ENCODE data around the gene C2CD2L. TPM values are rescaled to one million over a fixed set of nuclear protein-coding genes. Genes with fewer than 3 reads are reported as not detected.

C2CD2L gene
- total RNA-seq, 2 experiments from 2014 or later, result 10.6 to 19.0 TPM

- no TSS peak for BruUV-seq (replicated peaks)
- ChIA-PET POLR2A (interaction anchor here (0.5 kb wide), 1 partner anchor 57 kb away, joined by 3 read pairs; no protein-coding TSS in a partner anchor), CTCF (ENCODE audit: unreplicated experiment) (interaction anchor here (0.6 kb wide), 1 partner anchor 1159 kb away, joined by 4 read pairs; the partner anchor contains the start of gene IL10RA)
- DNase-seq (ENCODE audit: low spot score), result no peak
- Histone ChIP-seq H3K4me1 (ENCODE audit: insufficient read depth, low read length, poor library complexity, severe bottlenecking) (peaks cover 17% of the 10 kb centered on the region), H3K79me2 (ENCODE audit: insufficient read depth, low read depth, low read length) (no peaks in the 10 kb centered on the region), H3K36me3 (ENCODE audit: insufficient read depth, low read length) (no peaks in the 10 kb centered on the region), H4K20me1 (ENCODE audit: insufficient read depth, low read length) (no peaks in the 10 kb centered on the region), H2AFZ (ENCODE audit: low read length) (no peak overlapping the region), H3K9me3 (ENCODE audit: low read length) (no peaks in the 10 kb centered on the region), H3K4me2 (ENCODE audit: low read length) (no peak overlapping the region), H3K9me2 (ENCODE audit: insufficient read depth, low read length) (no peaks in the 10 kb centered on the region), H3K4me3 (ENCODE audit: low read depth, low read length, poor library complexity, severe bottlenecking) (no peak overlapping the region), H3K27ac (ENCODE audit: low read depth, low read length, poor library complexity, severe bottlenecking) (no peak overlapping the region)
- intact Hi-C loops (cut with micrococcal nuclease; ENCODE audit: unreplicated experiment), result loop anchor here (1.0 kb wide), 1 partner anchor 52 kb away; no protein-coding TSS in a partner anchor
- no peak for TF ChIP-seq EZH2phosphoT487 (IDR thresholded peaks at IDR 0.05; ENCODE audit: borderline replicate concordance, low read depth, low read length)
- TF ChIP-seq, protein P1, sequence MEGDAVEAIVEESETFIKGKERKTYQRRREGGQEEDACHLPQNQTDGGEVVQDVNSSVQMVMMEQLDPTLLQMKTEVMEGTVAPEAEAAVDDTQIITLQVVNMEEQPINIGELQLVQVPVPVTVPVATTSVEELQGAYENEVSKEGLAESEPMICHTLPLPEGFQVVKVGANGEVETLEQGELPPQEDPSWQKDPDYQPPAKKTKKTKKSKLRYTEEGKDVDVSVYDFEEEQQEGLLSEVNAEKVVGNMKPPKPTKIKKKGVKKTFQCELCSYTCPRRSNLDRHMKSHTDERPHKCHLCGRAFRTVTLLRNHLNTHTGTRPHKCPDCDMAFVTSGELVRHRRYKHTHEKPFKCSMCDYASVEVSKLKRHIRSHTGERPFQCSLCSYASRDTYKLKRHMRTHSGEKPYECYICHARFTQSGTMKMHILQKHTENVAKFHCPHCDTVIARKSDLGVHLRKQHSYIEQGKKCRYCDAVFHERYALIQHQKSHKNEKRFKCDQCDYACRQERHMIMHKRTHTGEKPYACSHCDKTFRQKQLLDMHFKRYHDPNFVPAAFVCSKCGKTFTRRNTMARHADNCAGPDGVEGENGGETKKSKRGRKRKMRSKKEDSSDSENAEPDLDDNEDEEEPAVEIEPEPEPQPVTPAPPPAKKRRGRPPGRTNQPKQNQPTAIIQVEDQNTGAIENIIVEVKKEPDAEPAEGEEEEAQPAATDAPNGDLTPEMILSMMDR (conservative IDR thresholded peaks at IDR 0.05; ENCODE audit: low read length), result no peak
Observed at GRCh38 chr11:119145551-119145950, 38.4 kb downstream of the C2CD2L start.

GRCh38 chr11:119147604-119148333 is 40.6 kb downstream of the C2CD2L start:
- H3K79me2 ChIP-seq (ENCODE audit: insufficient read depth, low read depth, low read length), result no peaks in the 10 kb centered on the region
- POLR2A ChIA-PET, result interaction anchor here (0.6 to 1.6 kb wide), 5 partner anchors 8 to 534 kb away, joined by 3 to 7 read pairs (median 3); no protein-coding TSS in a partner anchor
- intact Hi-C loops (cut with micrococcal nuclease; ENCODE audit: unreplicated experiment), result no loop called here
- CTCF ChIA-PET (ENCODE audit: unreplicated experiment), result no interaction called here
- no peak overlapping the region for H2AFZ ChIP-seq (ENCODE audit: low read length)
- H3K36me3 ChIP-seq (ENCODE audit: insufficient read depth, low read length), result no peaks in the 10 kb centered on the region
- no TSS peak for BruUV-seq (replicated peaks)
- H3K9me3 ChIP-seq (ENCODE audit: low read length), result no peaks in the 10 kb centered on the region
- no peak overlapping the region for H3K4me3 ChIP-seq (ENCODE audit: low read depth, low read length, poor library complexity, severe bottlenecking)
- H3K27ac ChIP-seq (ENCODE audit: low read depth, low read length, poor library complexity, severe bottlenecking), result no peak overlapping the region
- H3K4me2 ChIP-seq (ENCODE audit: low read length), result no peak overlapping the region
- DNase-seq (ENCODE audit: low spot score), result peak; percentile 50
- TF ChIP-seq, protein P1 (conservative IDR thresholded peaks at IDR 0.05; ENCODE audit: low read length), result no peak
- TF ChIP-seq EZH2phosphoT487 (IDR thresholded peaks at IDR 0.05; ENCODE audit: borderline replicate concordance, low read depth, low read length), result no peak
- no peaks in the 10 kb centered on the region for H3K9me2 ChIP-seq (ENCODE audit: insufficient read depth, low read length)
- peaks cover 17% of the 10 kb centered on the region for H3K4me1 ChIP-seq (ENCODE audit: insufficient read depth, low read length, poor library complexity, severe bottlenecking)
- H4K20me1 ChIP-seq (ENCODE audit: insufficient read depth, low read length), result no peaks in the 10 kb centered on the region

- Histone ChIP-seq H4K20me1 (ENCODE audit: insufficient read depth, low read length) (no peaks in the 10 kb centered on the region), H3K9me2 (ENCODE audit: insufficient read depth, low read length) (no peaks in the 10 kb centered on the region), H3K36me3 (ENCODE audit: insufficient read depth, low read length) (no peaks in the 10 kb centered on the region), H3K9me3 (ENCODE audit: low read length) (no peaks in the 10 kb centered on the region), H3K4me1 (ENCODE audit: insufficient read depth, low read length, poor library complexity, severe bottlenecking) (peaks cover 17% of the 10 kb centered on the region), H3K4me3 (ENCODE audit: low read depth, low read length, poor library complexity, severe bottlenecking) (peak overlapping the region; percentile 66), H3K27ac (ENCODE audit: low read depth, low read length, poor library complexity, severe bottlenecking) (no peak overlapping the region), H3K4me2 (ENCODE audit: low read length) (peak overlapping the region; percentile 95), H2AFZ (ENCODE audit: low read length) (peak overlapping the region; percentile 75), H3K79me2 (ENCODE audit: insufficient read depth, low read depth, low read length) (no peaks in the 10 kb centered on the region)
- no peak for DNase-seq (ENCODE audit: low spot score)
- CTCF ChIA-PET (ENCODE audit: unreplicated experiment), result no interaction called here
- no TSS peak for BruUV-seq (replicated peaks)
- TF ChIP-seq, protein P1 (conservative IDR thresholded peaks at IDR 0.05; ENCODE audit: low read length), result no peak
- no peak for TF ChIP-seq EZH2phosphoT487 (IDR thresholded peaks at IDR 0.05; ENCODE audit: borderline replicate concordance, low read depth, low read length)
- POLR2A ChIA-PET, result interaction anchor here (1.6 kb wide), 1 partner anchor 48 kb away, joined by 3 read pairs; no protein-coding TSS in a partner anchor
- intact Hi-C loops (cut with micrococcal nuclease; ENCODE audit: unreplicated experiment), result no loop called here
Observed at GRCh38 chr11:119148720-119149017, 41.5 kb downstream of the C2CD2L start.
